Activated CD4-positive, CD25-positive, alpha-beta regulatory T cell (primary cell): ENCODE results near the gene GNAT3.

Source experiments
- DNase-seq, 4 experiments: peaks; one replicate each; lab custom pipeline; 2025; lab: John Stamatoyannopoulos, UW

The GNAT3 gene

GRCh38 chr7:80511964-80512363, at the start of gene GNAT3:
Gene GNAT3 (minus strand): TSS chr7:80512064. CDS start chr7:80511926, 138 bp downstream.
- DNase-seq = no peak

- DNase-seq = no peak
These were observed 46.3 kb upstream of the GNAT3 start for GRCh38 chr7:80558116-80558515.

- no peak for DNase-seq
These were observed 40.3 kb upstream of the GNAT3 start for GRCh38 chr7:80552031-80552694.

- DNase-seq = no peak
These were observed 38.1 kb upstream of the GNAT3 start for GRCh38 chr7:80550005-80550404.

GRCh38 chr7:80548840-80549530, 37.1 kb upstream of the GNAT3 start:
- no peak for DNase-seq

GRCh38 chr7:80542398-80542797, 30.5 kb upstream of the GNAT3 start:
- DNase-seq = no peak

GRCh38 chr7:80540836-80541235, 29.0 kb upstream of the GNAT3 start:
- no peak for DNase-seq

GRCh38 chr7:80537091-80537490, 25.2 kb upstream of the GNAT3 start:
- DNase-seq = no peak

- no peak for DNase-seq
These were observed 24.6 kb upstream of the GNAT3 start for GRCh38 chr7:80536426-80536825.

GRCh38 chr7:80533287-80533686, 21.4 kb upstream of the GNAT3 start:
- DNase-seq = no peak

GRCh38 chr7:80532153-80532552, 20.3 kb upstream of the GNAT3 start:
- no peak for DNase-seq

- DNase-seq = no peak
These were observed 18.3 kb upstream of the GNAT3 start for GRCh38 chr7:80530136-80530535.

- no peak for DNase-seq
These were observed 17.5 kb upstream of the GNAT3 start for GRCh38 chr7:80529362-80529761.

- no peak for DNase-seq
These were observed 16.8 kb upstream of the GNAT3 start for GRCh38 chr7:80528689-80529088.

GRCh38 chr7:80526472-80526871, 14.6 kb upstream of the GNAT3 start:
- DNase-seq = no peak

- DNase-seq = no peak
These were observed 12.8 kb upstream of the GNAT3 start for GRCh38 chr7:80524693-80525092.

GRCh38 chr7:80521809-80522208, 9.9 kb upstream of the GNAT3 start:
- DNase-seq = no peak

GRCh38 chr7:80520199-80520598, 8.3 kb upstream of the GNAT3 start:
- DNase-seq = no peak

- DNase-seq = no peak
These were observed 5.5 kb upstream of the GNAT3 start for GRCh38 chr7:80517282-80517747.

GRCh38 chr7:80515298-80515697, 3.4 kb upstream of the GNAT3 start:
- DNase-seq = no peak

- no peak for DNase-seq
These were observed 1.8 kb downstream of the GNAT3 start for GRCh38 chr7:80510021-80510420.

GRCh38 chr7:80508440-80508839, 3.4 kb downstream of the GNAT3 start:
- no peak for DNase-seq

- no peak for DNase-seq
These were observed 5.9 kb downstream of the GNAT3 start for GRCh38 chr7:80505900-80506500.
